CD4-positive, alpha-beta T cell treated with Interferon alpha-2 for 1 hour (primary cell): Measurements from ENCODE around the gene GLCE.
"Not testable (repeated sequence)": the region's sequence is repeated elsewhere in the genome, so short reads cannot be mapped to it uniquely, and the experiment has no call there.

Source experiments
- DNase-seq, 2 donors: peaks; one replicate each; pipeline ENCODE4 v3.0.0-alpha.2; 2020 to 2022

Gene GLCE

DNA sequence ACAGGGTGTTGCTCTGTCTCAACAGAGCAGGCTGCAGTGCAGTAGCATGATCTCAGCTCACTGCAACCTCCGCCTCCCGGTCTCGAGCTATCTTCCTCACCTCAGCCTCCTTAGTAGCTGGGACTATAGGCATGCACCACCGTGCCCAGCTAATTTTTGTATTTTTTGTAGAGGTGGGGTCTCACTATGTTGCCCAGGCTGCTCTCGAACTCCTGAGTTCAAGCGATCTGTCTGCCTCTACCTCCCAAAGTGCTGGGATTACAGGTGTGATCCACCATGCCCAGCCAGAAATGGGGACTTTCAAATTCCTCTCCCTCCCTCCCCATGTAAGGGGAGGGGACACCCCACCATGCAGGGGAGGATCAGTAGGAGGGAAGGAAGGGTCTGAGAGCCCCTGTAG is 141.7 kb downstream of the GLCE start:
- not testable (repeated sequence) for DNase-seq

DNA sequence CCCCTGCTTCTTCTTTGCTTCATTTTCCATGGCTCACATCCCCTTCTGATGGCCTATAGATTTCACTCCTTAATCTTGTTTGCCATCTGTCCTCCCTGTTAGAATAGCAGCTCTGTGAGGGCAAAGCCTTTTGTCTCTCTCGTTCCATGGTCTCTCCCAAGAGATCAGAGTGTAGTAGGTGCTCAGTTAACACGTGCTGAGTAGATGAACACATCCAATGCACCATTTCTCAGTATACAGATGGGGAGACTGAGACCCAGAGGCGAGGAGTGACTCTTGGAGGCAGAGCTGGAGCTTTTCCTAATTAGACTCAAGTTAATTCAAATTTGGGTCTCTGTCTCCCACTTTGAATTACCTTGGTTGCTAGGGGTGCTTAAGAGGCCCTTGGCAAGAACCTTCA is 142.5 kb downstream of the GLCE start:
- no peak for DNase-seq

DNA sequence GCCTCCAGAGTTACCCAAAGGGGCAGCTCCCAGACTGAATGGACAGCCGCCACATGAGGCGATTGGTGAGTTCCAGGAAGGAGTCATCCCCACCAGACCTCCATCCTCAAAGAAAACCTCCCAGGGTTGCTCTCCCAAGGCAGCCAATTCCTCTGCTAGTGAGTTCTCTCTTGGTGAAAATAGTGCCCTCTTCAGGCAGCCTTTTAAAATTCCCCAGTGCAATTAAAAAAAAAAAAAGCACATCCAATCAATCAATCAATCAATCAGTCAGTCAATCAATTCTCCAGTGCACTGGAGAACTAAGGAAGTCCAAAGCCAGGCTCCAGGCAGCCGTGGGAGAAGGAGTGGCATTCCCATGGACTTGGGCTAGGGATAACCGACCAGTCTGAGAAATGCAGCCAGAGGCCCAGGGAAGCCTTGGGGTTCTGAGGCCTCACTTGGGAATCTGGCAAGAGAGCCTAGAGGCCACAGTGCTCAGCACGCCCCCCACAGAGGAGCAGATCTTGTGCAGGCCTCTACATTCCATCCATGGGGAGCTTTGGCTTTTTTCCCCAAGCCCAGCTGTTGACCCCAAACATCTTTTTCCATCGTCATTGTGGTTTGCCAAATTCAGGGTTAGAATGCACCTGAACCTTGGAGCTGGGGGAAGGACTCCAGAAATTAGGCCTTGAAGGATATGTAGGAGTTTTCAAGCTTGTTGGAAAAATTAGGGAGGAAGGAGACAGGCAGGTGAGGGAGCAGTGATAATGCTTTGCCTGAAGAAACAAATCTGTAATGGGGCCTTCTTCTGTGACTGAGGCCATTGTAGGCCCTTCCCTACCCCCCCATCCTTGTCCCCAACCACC is 143.1 kb downstream of the GLCE start:
- no peak for DNase-seq

DNA sequence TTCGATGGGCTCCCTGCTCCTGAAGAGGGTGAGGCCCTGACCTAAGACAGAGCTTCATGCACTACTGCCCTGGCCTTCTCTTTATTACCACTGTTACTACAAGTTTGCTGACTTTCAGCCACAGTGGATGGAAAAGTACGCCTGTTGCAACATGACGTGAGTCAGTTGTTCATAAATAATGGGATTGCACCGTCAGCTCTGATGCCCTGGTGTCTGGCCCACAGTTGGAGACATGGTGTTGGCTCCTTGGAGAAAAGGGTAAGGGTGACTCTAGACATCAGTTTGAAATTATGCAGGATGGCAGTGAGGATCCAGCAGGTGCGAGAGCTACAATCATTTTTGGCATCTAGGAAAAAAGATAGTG is 143.7 kb downstream of the GLCE start:
- no peak for DNase-seq

DNA sequence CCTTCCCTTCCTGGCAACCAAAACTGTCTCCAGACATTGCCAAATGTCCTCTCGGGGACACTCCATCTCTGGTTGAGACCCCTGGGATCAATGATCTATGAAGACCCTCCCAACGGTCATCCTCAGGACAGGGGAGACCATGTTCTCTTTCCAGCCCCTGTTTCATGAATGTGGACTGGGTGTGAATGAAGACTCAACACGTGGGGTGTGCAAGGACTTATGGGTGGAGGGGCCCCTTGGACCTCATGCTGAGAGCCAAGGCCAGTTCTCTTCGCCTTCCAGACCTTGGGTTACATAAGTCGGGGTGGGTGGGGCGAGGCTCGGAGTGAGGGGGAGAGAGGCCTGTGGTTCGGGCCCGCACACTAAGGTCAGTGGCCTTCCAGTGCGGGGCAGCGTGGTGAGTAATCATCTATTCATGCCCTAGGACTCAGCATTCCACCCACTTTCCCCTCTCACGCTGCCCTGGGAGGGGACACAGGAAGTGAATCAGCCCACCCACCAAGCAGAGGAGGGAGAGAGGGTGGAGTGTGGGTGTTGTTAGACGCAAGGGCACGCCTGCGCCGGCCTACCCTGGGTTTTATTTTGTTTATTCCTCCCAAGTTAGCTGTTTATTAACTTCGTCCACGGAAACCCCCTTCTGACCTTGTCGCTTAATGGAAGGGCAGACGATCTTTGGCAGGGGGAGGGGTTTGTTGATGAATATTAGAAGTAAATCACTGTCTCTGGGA is 144.9 kb downstream of the GLCE start:
- DNase-seq, result no peak

DNA sequence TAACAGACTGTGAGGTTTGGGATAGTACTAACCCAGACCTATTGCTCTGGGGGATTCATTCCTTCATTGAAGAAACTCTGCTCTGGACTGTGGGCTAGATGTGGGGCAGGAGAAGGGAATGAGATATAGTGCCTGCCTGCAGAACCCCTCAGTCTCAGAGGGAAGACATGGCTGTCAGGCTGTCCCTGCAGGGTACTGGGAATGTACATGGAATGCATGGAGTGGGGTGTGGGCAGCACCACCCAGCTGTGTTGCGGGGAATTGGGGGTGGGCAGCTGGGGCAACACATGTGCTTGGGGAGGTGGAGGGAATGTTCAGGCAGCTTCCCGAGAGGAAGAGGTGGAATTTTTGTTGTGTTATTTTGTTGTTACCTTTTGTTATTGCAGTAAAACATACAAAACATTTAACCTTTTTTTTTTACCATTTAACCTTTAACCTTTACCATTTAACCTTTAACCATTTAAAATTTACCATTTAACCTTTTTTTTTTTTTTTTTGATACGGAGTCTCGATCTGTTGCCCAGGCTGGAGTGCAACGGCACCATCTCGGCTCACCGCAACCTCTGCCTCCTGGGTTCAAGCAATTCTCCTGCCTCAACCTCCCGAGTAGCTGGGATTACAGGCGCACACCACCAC is 145.6 kb downstream of the GLCE start:
- no peak for DNase-seq

DNA sequence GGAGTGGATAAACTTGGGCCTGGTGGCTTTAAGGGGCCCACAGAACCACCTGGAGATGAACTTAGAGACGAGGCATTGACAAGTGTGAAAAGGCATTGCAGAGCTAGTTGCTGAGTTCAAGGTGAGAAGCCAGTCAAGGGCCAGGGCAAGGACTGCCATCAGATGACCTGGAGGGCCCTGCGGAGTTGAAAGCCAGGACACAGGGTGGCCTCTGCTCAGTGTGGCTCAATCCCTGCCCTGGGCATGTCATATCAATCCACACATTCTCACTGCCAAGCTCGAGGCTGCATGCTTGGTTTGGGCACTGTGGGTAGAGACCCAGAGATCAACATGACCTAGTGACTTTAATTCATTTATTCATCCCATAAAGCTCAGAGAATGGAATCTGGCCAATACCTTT is 147.5 kb downstream of the GLCE start:
- DNase-seq, result no peak

DNA sequence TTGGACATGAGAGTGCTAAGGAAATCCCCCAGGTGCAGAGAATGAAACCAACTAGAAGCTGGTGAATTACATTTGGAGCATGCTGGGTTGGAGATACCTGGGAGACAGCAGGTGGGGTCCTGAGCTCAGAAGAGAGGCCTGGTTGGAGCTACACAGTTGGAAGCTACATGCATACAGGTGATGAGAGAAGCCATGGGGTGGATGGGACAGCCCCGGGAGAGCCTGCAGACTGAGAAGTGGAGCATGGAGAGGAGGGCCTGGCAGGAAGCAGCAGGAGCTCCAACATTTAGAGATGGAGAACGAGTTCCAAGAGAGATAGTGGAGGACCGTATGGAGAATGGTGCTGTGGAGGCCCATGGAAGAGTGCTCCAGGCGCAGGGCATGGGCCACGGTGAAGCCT is 148.5 kb downstream of the GLCE start:
- DNase-seq, result no peak

DNA sequence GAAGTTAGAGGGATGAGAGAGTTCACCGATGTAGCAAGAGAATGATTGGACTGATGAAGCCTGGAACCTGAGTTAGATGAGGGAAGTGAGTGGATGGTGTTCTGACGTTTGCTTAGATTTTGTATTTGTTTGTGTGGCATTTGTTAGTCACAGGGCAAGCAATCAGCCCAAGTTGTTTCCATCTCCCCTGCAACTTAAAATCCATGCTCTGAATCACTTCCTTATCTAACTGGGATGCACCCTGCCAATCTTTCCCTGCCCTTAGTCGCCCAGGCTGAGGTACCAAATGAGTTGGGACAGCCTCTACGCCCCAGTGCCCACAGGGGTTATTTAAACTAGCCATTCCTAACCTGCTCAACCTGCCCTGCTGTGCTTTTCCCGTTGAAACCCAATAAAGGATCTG is 150.9 kb downstream of the GLCE start:
- no peak for DNase-seq

DNA sequence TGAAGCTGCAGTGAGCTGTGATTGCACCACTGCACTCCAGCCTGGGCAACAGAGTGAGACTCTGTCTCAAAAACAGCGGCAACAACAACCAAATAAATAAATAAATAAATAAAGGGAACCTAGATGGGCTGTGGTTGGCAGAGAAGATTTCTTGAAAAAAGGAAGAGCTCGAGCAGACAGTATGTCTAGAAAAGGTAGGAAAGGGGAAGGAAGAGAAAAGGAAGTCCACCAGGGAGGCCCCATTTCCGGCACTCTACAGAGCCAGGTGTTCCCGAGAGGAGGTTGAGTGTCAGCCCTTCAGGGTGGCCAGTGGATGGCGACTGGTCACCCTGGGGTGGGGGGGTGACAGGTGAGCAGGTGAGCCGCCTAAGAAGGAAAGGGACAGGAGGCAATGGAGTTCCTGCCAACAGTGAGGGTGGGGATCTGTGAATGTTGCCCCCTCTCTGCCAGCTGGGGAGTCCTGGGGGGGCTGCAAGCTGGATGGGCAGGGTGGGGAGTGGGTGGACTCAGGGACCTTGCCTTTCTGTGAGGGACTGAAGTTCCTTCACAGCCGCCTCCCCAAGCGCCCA is 153.1 kb downstream of the GLCE start:
- no peak for DNase-seq

DNA sequence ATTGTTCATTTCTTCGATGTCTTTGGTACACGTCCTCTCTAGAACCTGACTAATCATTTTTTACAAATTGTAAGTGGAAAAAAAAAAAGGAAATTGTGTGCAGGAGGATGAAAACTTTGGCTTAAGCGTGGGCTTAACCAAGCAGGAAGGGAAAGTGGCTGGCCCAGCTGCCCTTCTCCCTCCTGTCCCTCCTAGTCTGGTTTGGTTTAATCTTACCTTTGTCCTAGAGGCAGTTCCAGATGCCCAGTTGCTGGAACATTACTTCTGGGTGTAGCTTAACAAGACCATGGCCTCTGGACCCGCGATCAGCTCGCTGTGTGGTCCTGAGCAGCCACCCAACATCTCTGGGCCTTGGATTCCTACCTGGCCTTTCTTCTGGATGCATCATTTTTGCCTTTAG is 153.7 kb downstream of the GLCE start:
- no peak for DNase-seq

DNA sequence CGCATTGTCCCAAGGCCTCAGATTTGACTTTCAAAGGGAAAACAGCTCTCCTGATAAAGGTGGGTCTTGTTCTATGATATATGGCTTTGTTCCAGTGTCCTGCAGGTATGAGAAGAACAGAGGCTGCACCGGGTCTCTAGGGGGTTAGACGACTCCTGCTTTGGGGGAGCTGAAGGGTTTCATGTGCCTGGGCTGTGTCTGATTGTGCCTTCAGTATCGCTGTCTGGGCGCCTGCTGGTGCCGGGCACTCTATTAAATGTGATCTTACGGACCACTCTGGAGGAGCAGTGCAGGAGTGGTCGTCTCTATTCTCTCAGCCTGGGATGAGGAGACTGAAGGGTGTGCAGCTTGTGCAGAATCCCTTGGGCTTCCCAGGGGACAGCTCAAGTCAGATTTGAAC is 154.3 kb downstream of the GLCE start:
- DNase-seq, result no peak

DNA sequence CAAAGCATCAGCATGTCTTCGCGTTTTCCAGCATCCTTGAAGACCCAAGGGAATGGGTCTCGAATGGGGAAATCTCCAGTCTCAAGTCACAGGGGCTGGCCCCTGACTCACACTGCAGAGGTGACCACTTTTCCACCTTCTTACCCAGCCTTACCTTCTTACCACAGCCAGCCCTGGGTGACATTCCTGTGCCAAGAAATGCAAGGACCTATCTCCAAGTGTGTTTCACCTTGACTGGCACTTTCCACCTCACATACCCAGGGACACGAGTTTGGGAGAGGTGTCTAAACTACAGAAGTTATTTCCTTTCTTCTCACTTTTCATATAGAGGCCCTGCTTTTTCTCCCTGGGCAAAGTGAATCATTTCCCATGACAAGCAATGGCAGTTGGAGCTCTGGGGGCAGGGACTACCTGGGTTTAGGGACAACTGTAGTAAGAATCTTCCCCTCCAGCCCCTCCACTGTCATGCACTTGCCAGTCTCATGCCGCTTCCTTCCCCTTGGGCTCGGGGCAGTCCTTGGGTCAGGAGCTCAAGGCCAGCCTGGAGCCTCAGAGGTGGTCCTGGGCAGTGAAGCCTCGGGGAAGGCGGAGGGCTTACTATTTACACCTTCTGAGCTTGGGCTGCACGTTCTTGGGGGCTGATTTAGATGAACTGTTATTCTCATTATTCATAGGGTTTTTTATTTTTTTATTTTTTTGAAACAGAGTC is 155.1 kb downstream of the GLCE start:
- no peak for DNase-seq

DNA sequence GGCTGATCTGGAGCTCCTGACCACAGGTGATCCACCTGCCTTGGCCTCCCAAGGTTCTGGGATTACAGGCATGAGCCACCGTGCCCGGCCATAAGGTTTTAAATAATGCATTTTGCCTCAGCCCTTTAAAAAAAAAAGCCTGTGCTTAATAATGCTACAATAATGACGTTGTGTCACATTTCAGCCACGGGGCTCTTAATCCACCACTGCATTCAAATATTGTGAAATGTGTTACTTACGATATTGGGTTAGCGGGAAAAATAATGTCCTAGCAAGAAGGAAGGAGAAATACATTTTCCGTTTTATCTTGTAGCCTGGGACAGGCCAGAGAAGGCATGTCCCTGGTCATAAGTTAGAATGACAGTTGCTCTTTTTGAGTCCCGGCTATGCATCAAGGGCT is 155.9 kb downstream of the GLCE start:
- DNase-seq, result no peak

DNA sequence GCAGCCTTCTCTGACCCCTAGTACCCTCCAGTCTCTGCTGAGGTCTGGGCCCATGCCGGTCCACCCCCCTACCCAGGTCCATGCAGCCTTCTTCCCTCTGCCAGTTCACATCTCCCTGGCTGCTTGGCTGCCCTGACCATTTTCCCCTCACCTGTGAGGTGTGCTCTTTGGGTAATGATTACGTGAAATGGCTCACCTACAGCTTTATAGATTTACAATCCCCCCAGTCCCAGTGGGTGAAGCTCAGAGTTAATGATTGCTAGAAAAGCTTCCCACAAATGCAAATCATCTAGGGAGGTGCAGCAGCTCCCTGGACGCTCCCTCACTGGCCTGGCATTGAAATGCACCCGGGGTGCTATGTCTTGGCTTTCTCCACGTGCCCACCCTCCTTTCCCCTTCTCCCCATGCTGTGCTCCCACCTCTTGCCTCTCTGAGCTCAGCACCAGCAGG is 157.0 kb downstream of the GLCE start:
- DNase-seq, result no peak

DNA sequence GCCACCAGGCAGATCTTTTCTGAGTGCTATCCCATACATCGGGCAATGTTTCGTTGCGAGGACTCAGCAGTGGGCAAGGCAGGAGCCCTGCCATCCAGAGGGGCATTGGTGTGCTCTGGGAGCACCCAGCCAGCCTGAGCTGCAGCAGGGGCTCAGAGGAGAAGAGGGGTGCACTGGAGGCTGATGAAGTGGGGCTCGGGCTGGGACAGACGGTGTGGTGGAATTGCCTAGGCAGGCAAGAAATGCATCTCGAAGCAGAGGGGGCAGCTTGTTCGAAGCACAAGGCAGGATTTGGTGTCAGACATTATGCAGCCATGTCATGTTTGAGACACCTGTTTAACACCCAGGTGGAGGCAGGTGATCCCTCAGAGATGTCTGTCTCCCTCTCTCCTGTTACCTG is 157.6 kb downstream of the GLCE start:
- DNase-seq, result no peak

DNA sequence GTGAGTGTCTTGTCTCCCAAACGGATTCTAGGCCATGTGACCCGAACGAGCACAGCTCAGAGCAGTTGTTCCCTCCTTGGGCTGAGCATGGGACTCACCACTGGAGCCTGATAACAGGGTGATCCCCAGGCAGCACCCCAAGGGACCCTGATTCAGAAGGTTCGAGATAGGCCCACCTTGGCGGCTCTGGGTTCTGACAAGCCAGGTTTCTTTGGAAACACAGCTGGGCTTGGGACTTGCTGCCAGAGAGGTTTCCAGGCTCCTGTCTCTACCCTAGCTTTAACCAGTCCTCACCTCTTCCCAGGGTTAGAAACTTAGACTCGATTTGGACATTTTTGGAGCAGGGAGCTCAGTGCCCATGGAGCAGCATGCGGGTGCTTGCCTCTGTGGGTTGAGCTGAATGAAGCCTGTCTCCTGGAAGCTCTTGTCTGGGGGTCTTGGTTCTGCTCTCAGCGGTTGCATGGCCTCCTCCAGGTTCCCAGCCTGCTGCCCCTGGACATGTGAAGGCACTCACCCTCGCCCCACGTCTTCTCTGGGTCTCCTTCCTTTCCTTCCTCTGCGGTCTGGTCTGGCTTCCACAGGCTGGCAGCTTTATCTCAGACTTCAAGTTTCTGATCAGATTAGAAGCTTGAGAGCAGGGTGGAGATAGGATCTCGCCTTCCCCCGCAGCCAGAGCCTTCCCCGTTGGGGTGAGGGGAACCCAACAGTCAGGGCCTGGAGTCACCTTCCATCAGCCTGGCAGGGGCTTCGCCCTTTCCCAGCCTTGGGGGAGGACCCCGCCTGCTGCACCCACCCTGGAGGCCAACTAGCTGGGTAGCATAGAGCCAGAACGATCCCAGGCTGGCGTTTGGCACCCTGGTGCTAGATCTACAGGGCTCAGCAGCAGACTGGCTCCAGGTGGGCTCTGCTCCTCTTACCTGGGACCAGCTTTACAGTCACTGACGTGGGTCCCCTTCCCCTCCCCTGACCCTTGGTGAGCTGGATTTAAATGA is 159.2 kb downstream of the GLCE start:
- DNase-seq, result no peak

DNA sequence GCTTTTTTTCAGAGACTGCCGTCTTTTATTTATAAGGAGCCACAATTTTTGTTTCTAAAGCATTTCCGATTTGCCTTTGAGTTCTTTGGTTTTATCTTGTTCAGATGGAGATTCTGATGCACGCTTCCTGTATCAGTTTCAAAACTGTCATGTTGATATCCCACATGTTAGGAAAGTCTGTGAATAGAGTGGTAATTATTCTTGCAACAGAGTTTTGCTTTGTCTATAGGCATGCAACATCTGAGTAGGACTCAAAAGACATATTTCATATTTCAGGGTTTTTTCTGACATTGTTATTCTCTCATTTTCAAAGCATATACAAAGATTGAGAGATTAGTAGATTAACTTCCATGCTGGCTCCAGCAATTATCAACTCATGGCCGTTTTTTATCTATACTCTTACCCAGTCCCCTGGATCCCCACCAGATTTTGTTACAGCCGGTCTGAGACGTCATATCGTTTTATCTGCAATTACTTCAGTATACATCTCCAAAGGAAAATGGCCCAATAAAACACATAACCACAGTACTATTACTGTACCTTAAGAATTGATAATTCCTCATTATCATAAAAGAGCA is 160.6 kb downstream of the GLCE start:
- DNase-seq, result no peak
